ENCODE measurements around the gene TSPAN6. TPM values are rescaled to one million over a fixed set of nuclear protein-coding genes. Genes with fewer than 3 reads are reported as not detected.

TSPAN6 gene
- total RNA-seq, 1 donor from 2014 or later: 16.6 TPM

DNA sequence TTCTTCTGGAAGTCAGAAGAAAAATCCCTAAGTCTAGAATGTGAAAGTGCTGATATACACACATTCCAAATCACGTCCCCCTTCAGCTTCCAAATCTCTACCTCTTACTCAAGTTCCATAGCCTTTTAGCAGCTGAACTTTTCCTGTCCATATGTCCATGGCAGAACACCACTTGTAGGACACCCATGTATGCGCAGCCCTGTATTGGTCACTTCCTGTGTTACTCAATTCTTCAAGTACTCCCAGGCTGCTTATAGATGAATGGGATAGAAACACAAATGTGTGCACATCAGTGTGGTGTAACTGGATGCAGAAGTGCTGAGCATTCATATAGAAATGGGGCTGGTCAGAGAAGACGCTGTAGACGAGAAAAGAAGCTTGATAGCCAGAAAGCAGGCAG is 26.2 kb upstream of the TSPAN6 start:
- no peaks in the 10 kb centered on the region for H3K27me3 ChIP-seq (ENCODE audit: control insufficient read depth, insufficient read depth, low read length)
- H3K4me3 ChIP-seq (ENCODE audit: low read depth, low read length): no peak overlapping the region
- TF ChIP-seq, protein P1, sequence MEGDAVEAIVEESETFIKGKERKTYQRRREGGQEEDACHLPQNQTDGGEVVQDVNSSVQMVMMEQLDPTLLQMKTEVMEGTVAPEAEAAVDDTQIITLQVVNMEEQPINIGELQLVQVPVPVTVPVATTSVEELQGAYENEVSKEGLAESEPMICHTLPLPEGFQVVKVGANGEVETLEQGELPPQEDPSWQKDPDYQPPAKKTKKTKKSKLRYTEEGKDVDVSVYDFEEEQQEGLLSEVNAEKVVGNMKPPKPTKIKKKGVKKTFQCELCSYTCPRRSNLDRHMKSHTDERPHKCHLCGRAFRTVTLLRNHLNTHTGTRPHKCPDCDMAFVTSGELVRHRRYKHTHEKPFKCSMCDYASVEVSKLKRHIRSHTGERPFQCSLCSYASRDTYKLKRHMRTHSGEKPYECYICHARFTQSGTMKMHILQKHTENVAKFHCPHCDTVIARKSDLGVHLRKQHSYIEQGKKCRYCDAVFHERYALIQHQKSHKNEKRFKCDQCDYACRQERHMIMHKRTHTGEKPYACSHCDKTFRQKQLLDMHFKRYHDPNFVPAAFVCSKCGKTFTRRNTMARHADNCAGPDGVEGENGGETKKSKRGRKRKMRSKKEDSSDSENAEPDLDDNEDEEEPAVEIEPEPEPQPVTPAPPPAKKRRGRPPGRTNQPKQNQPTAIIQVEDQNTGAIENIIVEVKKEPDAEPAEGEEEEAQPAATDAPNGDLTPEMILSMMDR (IDR thresholded peaks at IDR 0.05; ENCODE audit: insufficient read depth, low read length, severe bottlenecking): no peak
- no peaks in the 10 kb centered on the region for H3K36me3 ChIP-seq (ENCODE audit: control insufficient read depth, insufficient read depth, low read length)
- FAIRE-seq (peak; percentile 47), DNase-seq (ENCODE audit: low read depth) (peak; percentile 73)

DNA sequence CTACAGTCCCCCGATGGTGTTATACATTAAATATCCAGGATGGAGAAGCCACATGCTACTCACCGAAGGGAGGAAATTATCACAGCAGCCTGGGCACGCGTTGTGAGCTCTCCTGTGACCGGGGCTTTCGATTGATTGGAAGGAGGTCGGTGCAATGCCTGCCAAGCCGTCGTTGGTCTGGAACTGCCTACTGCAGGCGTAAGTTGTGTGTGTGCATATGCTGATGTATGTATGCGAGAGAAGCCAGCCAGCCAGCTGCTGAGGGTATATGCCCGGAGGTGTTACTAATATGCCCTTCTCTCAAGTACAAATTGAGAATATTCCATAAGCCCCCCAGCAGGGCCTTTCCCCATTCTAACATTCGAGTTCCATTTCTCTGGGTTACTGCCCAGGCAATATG is 25.6 kb upstream of the TSPAN6 start:
- Histone ChIP-seq H3K4me3 (ENCODE audit: low read depth, low read length) (no peak overlapping the region), H3K36me3 (ENCODE audit: control insufficient read depth, insufficient read depth, low read length) (no peaks in the 10 kb centered on the region), H3K27me3 (ENCODE audit: control insufficient read depth, insufficient read depth, low read length) (no peaks in the 10 kb centered on the region)
- DNase-seq (ENCODE audit: low read depth): no peak
- FAIRE-seq: no peak
- TF ChIP-seq, protein P1 (IDR thresholded peaks at IDR 0.05; ENCODE audit: insufficient read depth, low read length, severe bottlenecking): no peak

DNA sequence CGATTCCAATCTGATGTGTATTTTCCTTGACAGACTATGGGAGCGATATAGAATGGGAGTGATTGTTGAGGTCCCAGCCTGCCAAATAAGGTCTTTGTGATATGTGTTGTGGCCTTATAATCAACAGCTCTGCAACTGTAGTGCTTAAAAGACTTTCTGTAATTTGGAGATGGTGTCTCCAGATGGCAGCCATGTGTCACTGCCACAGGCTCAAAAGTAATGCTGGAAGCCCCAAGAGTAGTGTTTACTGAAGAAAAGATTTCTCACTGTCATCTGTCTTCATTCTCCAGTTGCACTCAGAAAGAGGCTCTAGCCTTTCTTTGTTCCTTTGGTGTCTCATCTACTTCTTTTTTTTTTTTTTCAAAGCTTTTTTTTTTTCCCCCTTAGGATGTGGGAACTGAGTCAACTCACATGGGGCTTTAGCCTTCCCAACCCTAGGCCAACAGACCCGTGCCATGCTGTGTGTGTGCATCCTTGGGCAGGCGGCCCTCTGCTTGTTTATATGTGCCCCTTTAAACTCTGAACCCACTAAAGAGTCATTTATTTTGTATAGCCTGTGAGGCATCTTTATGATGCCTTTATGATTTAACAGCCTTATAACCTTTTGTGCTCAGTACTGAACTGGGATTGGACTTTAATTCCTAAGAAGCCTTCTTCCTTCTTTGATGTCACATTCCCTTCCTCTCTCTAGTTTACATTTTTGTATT is 23.0 kb upstream of the TSPAN6 start:
- FAIRE-seq (no peak), DNase-seq (ENCODE audit: low read depth) (no peak)
- TF ChIP-seq, protein P1 (IDR thresholded peaks at IDR 0.05; ENCODE audit: insufficient read depth, low read length, severe bottlenecking): no peak
- H3K4me3 ChIP-seq (ENCODE audit: low read depth, low read length): no peak overlapping the region
- H3K27me3 ChIP-seq (ENCODE audit: control insufficient read depth, insufficient read depth, low read length): no peaks in the 10 kb centered on the region
- no peaks in the 10 kb centered on the region for H3K36me3 ChIP-seq (ENCODE audit: control insufficient read depth, insufficient read depth, low read length)

DNA sequence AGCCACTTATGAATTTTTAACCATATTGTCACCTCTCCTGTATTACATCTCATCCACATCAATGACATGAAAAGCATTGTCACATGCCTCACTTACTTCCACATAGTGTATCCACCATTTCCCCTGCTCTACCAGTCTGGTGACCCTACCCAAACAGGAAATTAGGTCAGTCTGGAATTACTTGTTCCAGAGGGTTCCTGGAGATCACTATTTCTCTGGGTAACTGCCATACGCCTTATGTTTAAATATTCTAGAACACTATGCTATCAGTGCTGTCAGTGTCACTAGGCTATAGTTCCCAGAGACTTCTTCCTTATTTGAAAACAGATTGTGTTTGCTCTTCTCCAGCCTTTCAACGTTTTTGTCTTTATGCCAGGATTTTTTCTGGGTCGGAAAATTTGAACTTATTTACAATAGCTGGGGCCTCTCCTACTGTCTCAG is 22.4 kb upstream of the TSPAN6 start:
- FAIRE-seq (no peak), DNase-seq (ENCODE audit: low read depth) (no peak)
- TF ChIP-seq, protein P1 (IDR thresholded peaks at IDR 0.05; ENCODE audit: insufficient read depth, low read length, severe bottlenecking): no peak
- no peaks in the 10 kb centered on the region for H3K36me3 ChIP-seq (ENCODE audit: control insufficient read depth, insufficient read depth, low read length)
- no peak overlapping the region for H3K4me3 ChIP-seq (ENCODE audit: low read depth, low read length)
- H3K27me3 ChIP-seq (ENCODE audit: control insufficient read depth, insufficient read depth, low read length): no peaks in the 10 kb centered on the region

DNA sequence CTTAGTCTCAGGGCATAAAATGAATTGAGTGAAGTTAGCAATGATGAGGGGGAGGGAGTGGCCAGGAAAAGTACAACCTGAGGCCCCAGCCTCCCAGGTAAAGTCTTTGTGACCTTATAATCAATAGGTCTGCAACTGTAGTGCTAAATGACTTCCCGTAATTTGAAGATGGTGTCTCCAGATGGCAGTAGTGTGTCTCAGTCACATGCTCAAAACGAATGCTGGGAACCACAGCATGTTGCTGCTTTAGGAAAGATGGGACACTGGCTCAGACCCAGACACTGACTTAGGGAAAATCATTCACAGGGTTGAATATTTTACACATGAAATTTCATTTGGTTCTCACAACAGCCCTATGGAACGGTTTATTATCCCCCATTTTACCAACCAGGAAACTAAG is 17.7 kb upstream of the TSPAN6 start:
- no peak for FAIRE-seq

More for the DNA sequence above, 17.7 kb upstream of the TSPAN6 start:
- Histone ChIP-seq H3K36me3 (ENCODE audit: control insufficient read depth, insufficient read depth, low read length) (no peaks in the 10 kb centered on the region), H3K4me3 (ENCODE audit: low read depth, low read length) (no peak overlapping the region), H3K27me3 (ENCODE audit: control insufficient read depth, insufficient read depth, low read length) (no peaks in the 10 kb centered on the region)
- DNase-seq (ENCODE audit: low read depth): peak; percentile 31
- TF ChIP-seq, protein P1 (IDR thresholded peaks at IDR 0.05; ENCODE audit: insufficient read depth, low read length, severe bottlenecking): peak; percentile 29

Data from bronchial epithelial cell (primary cell).